Fibroblast of lung (primary cell): ENCODE results near the gene ZNF586. TPM values are rescaled to one million over a fixed set of nuclear protein-coding genes. Genes with fewer than 3 reads are reported as not detected.
"Not testable (repeated sequence)": the region's sequence is repeated elsewhere in the genome, so short reads cannot be mapped to it uniquely, and the experiment has no call there.

Experiments
- DNase-seq, 2 donors: peaks; one replicate each; pipeline versions ENCODE4 v3.0.0 to v3.0.0-alpha.2; 2010; ENCODE audit warnings: low read depth in 2 of 2
- H2AFZ ChIP-seq: 2 replicates; pipeline ENCODE4 v1.5.1; 2012; ENCODE audit warnings: low read length, control low read depth, inconsistent platforms
- H3K27ac ChIP-seq: 2 replicates; pipeline ENCODE4 v1.5.1; 2011; ENCODE audit warnings: low read length, control low read depth; ENCODE audit not compliant: insufficient read depth
- H3K27me3 ChIP-seq: 2 replicates; pipeline ENCODE4 v1.5.1; 2011; ENCODE audit warnings: mild to moderate bottlenecking, low read length; ENCODE audit not compliant: control insufficient read depth, insufficient read depth
- H3K36me3 ChIP-seq: 2 replicates; pipeline ENCODE4 v1.5.1; 2011; ENCODE audit warnings: low read length; ENCODE audit not compliant: control insufficient read depth, insufficient read depth
- H3K4me1 ChIP-seq: 2 replicates; pipeline ENCODE4 v1.5.1; 2011; ENCODE audit warnings: low read length; ENCODE audit not compliant: control insufficient read depth, insufficient read depth; ENCODE audit errors: extremely low read depth
- H3K4me2 ChIP-seq: 2 replicates; pipeline ENCODE4 v1.5.1; 2011; ENCODE audit warnings: low read length, control low read depth; ENCODE audit not compliant: insufficient read depth; ENCODE audit errors: extremely low read depth
- H3K4me3 ChIP-seq, 4 experiments: fragments of 200-600 bp in 1 of 4; sonication (generic) in 1 of 4; replicated peaks in 1 of 4; 2 replicates each; pipeline ENCODE4 v1.5.1; 2011 to 2016; ENCODE audit warnings: low read length in 4 of 4, low read depth in 3 of 4, mild to moderate bottlenecking in 3 of 4, control low read depth in 2 of 4, inconsistent platforms in 1 of 4, mixed read lengths in 1 of 4; ENCODE audit not compliant: insufficient read depth in 1 of 4; ENCODE audit errors: control extremely low read depth in 1 of 4
- H3K79me2 ChIP-seq: 2 replicates; pipeline ENCODE4 v1.5.1; 2012; ENCODE audit warnings: mild to moderate bottlenecking, low read length, inconsistent platforms; ENCODE audit not compliant: control insufficient read depth, insufficient read depth
- H3K9ac ChIP-seq: 2 replicates; pipeline ENCODE4 v1.5.1; 2011; ENCODE audit warnings: mild to moderate bottlenecking, low read length, control low read depth; ENCODE audit not compliant: insufficient read depth
- H3K9me3 ChIP-seq: 2 replicates; pipeline ENCODE4 v1.5.1; 2012; ENCODE audit warnings: low read depth, low read length; ENCODE audit not compliant: control insufficient read depth, insufficient read depth
- H4K20me1 ChIP-seq: 2 replicates; pipeline ENCODE4 v1.5.1; 2011; ENCODE audit warnings: low read length; ENCODE audit not compliant: control insufficient read depth, insufficient read depth; ENCODE audit errors: extremely low read depth
- CTCF ChIP-seq, 2 donors: IDR thresholded peaks in 1 of 2; conservative IDR thresholded peaks in 1 of 2; 1 replicate in 1 of 2; 2 replicates in 1 of 2; pipeline ENCODE4 v1.5.1; 2011 to 2012; ENCODE audit warnings: low read length in 2 of 2, control low read depth in 1 of 2, inconsistent platforms in 1 of 2, low read depth in 1 of 2, mild to moderate bottlenecking in 1 of 2
- EZH2 ChIP-seq: IDR thresholded peaks from 2 replicates; pipeline ENCODE4 v1.5.1; 2012; ENCODE audit warnings: low read length, control low read depth, mild to moderate bottlenecking; ENCODE audit errors: missing control alignments
- polyA plus RNA-seq, 2 donors: library from polyadenylated mRNA; depleted of rRNA in 1 of 2; stranded (reverse) in 1 of 2; unstranded in 1 of 2; fragments of >200 nt; gene quantifications; 2 replicates each; pipeline ENCODE4 v1.2.1, GENCODE V29; 2011 to 2012; ENCODE audit warnings: missing spikeins in 1 of 2
- total RNA-seq: library from RNA; depleted of rRNA; stranded (reverse); fragments of >200 nt; gene quantifications from 2 replicates; pipeline ENCODE4 v1.2.1, GENCODE V29; 2014

Gene ZNF586
- total and polyA plus RNA-seq, 2 donors (not counting 1 experiment from before 2014, with no cell fraction given): 6.1 to 16.8 TPM

- TF ChIP-seq CTCF (conservative IDR thresholded peaks at IDR 0.05 in 1 of 2, IDR thresholded peaks at IDR 0.05 in 1 of 2; ENCODE audit: low read depth in 1 of 2, low read length in 2 of 2): peak; percentile 48 to 53
- not testable (repeated sequence) for H3K4me1 ChIP-seq, H3K4me3 ChIP-seq, H3K4me2 ChIP-seq, H3K27ac ChIP-seq, H3K9ac ChIP-seq, H3K79me2 ChIP-seq, H3K9me3 ChIP-seq, H2AFZ ChIP-seq, H4K20me1 ChIP-seq, H3K27me3 ChIP-seq, H3K36me3 ChIP-seq
- DNase-seq: peak; percentile 36 to 59
Observed at GRCh38 chr19:57738320-57738719, 31.2 kb upstream of the ZNF586 start.

GRCh38 chr19:57738770-57739169 lies 30.7 kb upstream of the ZNF586 start:
- not testable (repeated sequence) for H3K27ac ChIP-seq, H4K20me1 ChIP-seq, H3K4me2 ChIP-seq, H2AFZ ChIP-seq, H3K36me3 ChIP-seq, H3K9ac ChIP-seq, H3K79me2 ChIP-seq, H3K9me3 ChIP-seq, DNase-seq, H3K27me3 ChIP-seq, H3K4me1 ChIP-seq, H3K4me3 ChIP-seq

- TF ChIP-seq EZH2 (no peak), CTCF (conservative IDR thresholded peaks at IDR 0.05 in 1 of 2, IDR thresholded peaks at IDR 0.05 in 1 of 2; ENCODE audit: low read depth in 1 of 2, low read length in 2 of 2) (no peak)
- peak within 1 kb of the TSS; percentile 92 for H3K4me2 ChIP-seq
- H3K27me3 ChIP-seq: no peaks in the 10 kb centered on the region
- H2AFZ ChIP-seq: peak within 1 kb of the TSS; percentile 82
- no peaks in the 10 kb centered on the region for H4K20me1 ChIP-seq
- peaks cover 21% of the 10 kb centered on the region for H3K79me2 ChIP-seq
- peak; percentile 89 to 93 for DNase-seq
- H3K4me1 ChIP-seq: peaks cover 3% of the 10 kb centered on the region
- H3K36me3 ChIP-seq: peaks cover 2% of the 10 kb centered on the region
- H3K27ac ChIP-seq: peak within 1 kb of the TSS; percentile 51
- peak within 1 kb of the TSS; percentile 21 to 98 (median 84) for H3K4me3 ChIP-seq
- H3K9me3 ChIP-seq: no peaks in the 10 kb centered on the region
- H3K9ac ChIP-seq: peak within 1 kb of the TSS; percentile 66
Observed at GRCh38 chr19:57746580-57747471, 22.6 kb upstream of the ZNF586 start, which contains the start of gene ZNF776. TSS of gene ZNF776 (plus strand) at chr19:57746815. CDS start at chr19:57747059, 244 bp downstream.
